Trophoblast cell (in vitro differentiated cells and primary cell): ENCODE measurements around the gene COX6B1.

Experiments used
- DNase-seq, 2 donors: peaks; one replicate each; pipeline ENCODE4 v3.0.0-alpha.2; 2016
- H2AFZ ChIP-seq: 2 replicates; pipeline ENCODE4 v1.6.1; 2013; ENCODE audit warnings: low read length, moderate library complexity, mild to moderate bottlenecking; ENCODE audit not compliant: insufficient read depth, poor library complexity
- H2AK5ac ChIP-seq: 2 replicates; pipeline ENCODE4 v1.6.1; 2013; ENCODE audit warnings: mild to moderate bottlenecking, low read length
- H2BK120ac ChIP-seq: 2 replicates; pipeline ENCODE4 v1.6.1; 2013; ENCODE audit warnings: low read length, mild to moderate bottlenecking, moderate library complexity; ENCODE audit not compliant: insufficient read depth, poor library complexity
- H2BK12ac ChIP-seq: 2 replicates; pipeline ENCODE4 v1.6.1; 2013; ENCODE audit warnings: mild to moderate bottlenecking, low read length, moderate library complexity
- H2BK5ac ChIP-seq: 2 replicates; pipeline ENCODE4 v1.6.1; 2013; ENCODE audit warnings: low read length, low read depth, moderate library complexity, mild to moderate bottlenecking; ENCODE audit not compliant: poor library complexity
- H3K14ac ChIP-seq: 2 replicates; pipeline ENCODE4 v1.6.1; 2013; ENCODE audit warnings: mild to moderate bottlenecking, low read length
- H3K18ac ChIP-seq: 2 replicates; pipeline ENCODE4 v1.6.1; 2013; ENCODE audit warnings: mild to moderate bottlenecking, low read length
- H3K23ac ChIP-seq: 2 replicates; pipeline ENCODE4 v1.6.1; 2013; ENCODE audit warnings: low read length
- H3K27ac ChIP-seq: 2 replicates; pipeline ENCODE4 v1.5.1; 2013; ENCODE audit warnings: low read depth, mild to moderate bottlenecking, inconsistent platforms, low read length, moderate library complexity
- H3K27me3 ChIP-seq: 2 replicates; pipeline ENCODE4 v1.6.1; 2013; ENCODE audit warnings: inconsistent platforms, mild to moderate bottlenecking, low read length, moderate library complexity; ENCODE audit not compliant: insufficient read depth
- H3K36me3 ChIP-seq, 2 experiments: 1 replicate in 1 of 2; 2 replicates in 1 of 2; pipeline ENCODE4 v1.6.1; 2013; ENCODE audit warnings: low read length in 2 of 2, mild to moderate bottlenecking in 2 of 2, moderate library complexity in 1 of 2; ENCODE audit not compliant: insufficient read depth in 2 of 2, control insufficient read depth in 1 of 2
- H3K4ac ChIP-seq: 2 replicates; pipeline ENCODE4 v1.6.1; 2013; ENCODE audit warnings: low read depth, mild to moderate bottlenecking, low read length, moderate library complexity
- H3K4me1 ChIP-seq, 2 experiments: 1 replicate in 1 of 2; 2 replicates in 1 of 2; pipeline ENCODE4 v1.6.1; 2013; ENCODE audit warnings: low read length in 2 of 2, mild to moderate bottlenecking in 2 of 2, moderate library complexity in 1 of 2; ENCODE audit not compliant: insufficient read depth in 2 of 2, control insufficient read depth in 1 of 2
- H3K4me2 ChIP-seq: 2 replicates; pipeline ENCODE4 v1.6.1; 2013; ENCODE audit warnings: inconsistent platforms, mild to moderate bottlenecking, low read length, moderate library complexity
- H3K4me3 ChIP-seq: 2 replicates; pipeline ENCODE4 v1.5.1; 2013; ENCODE audit warnings: mild to moderate bottlenecking, low read depth, low read length, inconsistent platforms
- H3K79me1 ChIP-seq: one replicate; pipeline ENCODE4 v1.6.1; 2013; ENCODE audit warnings: low read length
- H3K79me2 ChIP-seq: 2 replicates; pipeline ENCODE4 v1.6.1; 2013; ENCODE audit warnings: low read length, mild to moderate bottlenecking; ENCODE audit not compliant: control insufficient read depth, insufficient read depth, poor library complexity
- H3K9ac ChIP-seq: 2 replicates; pipeline ENCODE4 v1.6.1; 2013; ENCODE audit warnings: mild to moderate bottlenecking, low read length
- H3K9me3 ChIP-seq: 2 replicates; pipeline ENCODE4 v1.6.1; 2013; ENCODE audit warnings: low read depth, mild to moderate bottlenecking, control low read depth, inconsistent platforms, low read length; ENCODE audit not compliant: insufficient read depth
- H4K12ac ChIP-seq: 2 replicates; pipeline ENCODE4 v1.6.1; 2013; ENCODE audit warnings: low read depth, mild to moderate bottlenecking, low read length, moderate library complexity
- H4K8ac ChIP-seq: 2 replicates; pipeline ENCODE4 v1.6.1; 2013; ENCODE audit warnings: low read depth, mild to moderate bottlenecking, low read length, moderate library complexity
- H4K91ac ChIP-seq: one replicate; pipeline ENCODE4 v1.6.1; 2013; ENCODE audit warnings: low read depth, mild to moderate bottlenecking, low read length, moderate library complexity
- WGBS: extraction: QIAGEN DNeasy Blood & Tissue Kit; methylation state at CpG from one replicate; pipeline ENCODE4 v1.1.7; 2013; ENCODE audit warnings: missing lambda C conversion rate; ENCODE audit not compliant: insufficient read length, insufficient coverage; ENCODE audit errors: extremely low coverage; 5-methylcytosine and 5-hydroxymethylcytosine counted together

Gene COX6B1

GRCh38 chr19:35633727-35634440, 14.2 kb upstream of the COX6B1 start:
- no CpG with 5 or more reads among the region's 29 CpGs for WGBS
- no peak for DNase-seq
- Histone ChIP-seq H3K4ac (no peak overlapping the region), H3K9ac (no peak overlapping the region), H3K23ac (no peak overlapping the region), H3K4me2 (no peak overlapping the region), H2AFZ (no peak overlapping the region), H3K79me1 (peaks cover 2% of the 10 kb centered on the region), H3K14ac (no peak overlapping the region), H2AK5ac (no peak overlapping the region), H3K36me3 (peaks cover 66 to 71% of the 10 kb centered on the region in 2 experiments), H3K9me3 (no peaks in the 10 kb centered on the region), H4K91ac (no peak overlapping the region), H3K4me3 (no peak overlapping the region), H2BK12ac (no peak overlapping the region), H3K27ac (no peak overlapping the region), H2BK5ac (no peak overlapping the region), H3K18ac (no peak overlapping the region), H3K27me3 (no peaks in the 10 kb centered on the region), H4K8ac (no peak overlapping the region), H4K12ac (no peak overlapping the region), H2BK120ac (no peak overlapping the region), H3K79me2 (peaks cover 6% of the 10 kb centered on the region), H3K4me1 (peaks cover 4 to 6% of the 10 kb centered on the region in 2 experiments)

GRCh38 chr19:35636651-35637050, 11.5 kb upstream of the COX6B1 start:
- Histone ChIP-seq H3K27me3 (no peaks in the 10 kb centered on the region), H3K9me3 (no peaks in the 10 kb centered on the region), H3K4me1 (peaks cover 7 to 8% of the 10 kb centered on the region in 2 experiments), H2BK120ac (no peak overlapping the region), H3K27ac (no peak overlapping the region), H4K91ac (no peak overlapping the region), H3K9ac (no peak overlapping the region), H3K4me3 (no peak overlapping the region), H3K79me1 (no peaks in the 10 kb centered on the region), H2BK12ac (no peak overlapping the region), H3K23ac (no peak overlapping the region), H2AK5ac (no peak overlapping the region), H3K79me2 (no peaks in the 10 kb centered on the region), H3K18ac (no peak overlapping the region), H3K14ac (no peak overlapping the region), H2BK5ac (no peak overlapping the region), H3K4me2 (no peak overlapping the region), H4K12ac (no peak overlapping the region), H3K4ac (no peak overlapping the region), H3K36me3 (peaks cover 54 to 57% of the 10 kb centered on the region in 2 experiments), H2AFZ (no peak overlapping the region), H4K8ac (no peak overlapping the region)
- no CpG with 5 or more reads among the region's 3 CpGs for WGBS
- no peak for DNase-seq

- H3K9me3 ChIP-seq: no peaks in the 10 kb centered on the region
- no peak overlapping the region for H3K18ac ChIP-seq
- no peak overlapping the region for H3K4me2 ChIP-seq
- no peak overlapping the region for H3K4ac ChIP-seq
- H3K27me3 ChIP-seq: no peaks in the 10 kb centered on the region
- H3K79me1 ChIP-seq: no peaks in the 10 kb centered on the region
- WGBS: no CpG with 5 or more reads among the region's 25 CpGs
- no peak overlapping the region for H3K14ac ChIP-seq
- no peak overlapping the region for H2AFZ ChIP-seq
- no peak overlapping the region for H3K23ac ChIP-seq
- peaks cover 51 to 54% of the 10 kb centered on the region in 2 experiments for H3K36me3 ChIP-seq
- H2BK120ac ChIP-seq: no peak overlapping the region
- H2AK5ac ChIP-seq: no peak overlapping the region
- no peaks in the 10 kb centered on the region for H3K79me2 ChIP-seq
- no peak overlapping the region for H3K27ac ChIP-seq
- no peak overlapping the region for H3K9ac ChIP-seq
- H3K4me3 ChIP-seq: no peak overlapping the region
- H4K91ac ChIP-seq: no peak overlapping the region
- H2BK5ac ChIP-seq: no peak overlapping the region
- H4K8ac ChIP-seq: no peak overlapping the region
- H3K4me1 ChIP-seq: peaks cover 9 to 11% of the 10 kb centered on the region in 2 experiments
- H4K12ac ChIP-seq: no peak overlapping the region
- DNase-seq: no peak
- H2BK12ac ChIP-seq: no peak overlapping the region
These were observed 11.0 kb upstream of the COX6B1 start for GRCh38 chr19:35637165-35637564.

- H3K79me2 ChIP-seq: peaks cover 2% of the 10 kb centered on the region
- H3K4me2 ChIP-seq: no peak overlapping the region
- no peak overlapping the region for H3K23ac ChIP-seq
- H3K4ac ChIP-seq: no peak overlapping the region
- no peak overlapping the region for H3K14ac ChIP-seq
- H2BK5ac ChIP-seq: no peak overlapping the region
- WGBS: no CpG with 5 or more reads among the region's 6 CpGs
- DNase-seq: no peak
- H2BK120ac ChIP-seq: no peak overlapping the region
- peaks cover 3% of the 10 kb centered on the region for H3K9me3 ChIP-seq
- no peak overlapping the region for H2AFZ ChIP-seq
- H3K79me1 ChIP-seq: peaks cover 11% of the 10 kb centered on the region
- H2AK5ac ChIP-seq: peak overlapping the region; percentile 18
- H3K27me3 ChIP-seq: no peaks in the 10 kb centered on the region
- peak overlapping the region; percentile 40 for H4K8ac ChIP-seq
- H3K36me3 ChIP-seq: peaks cover 31 to 33% of the 10 kb centered on the region in 2 experiments
- H3K4me3 ChIP-seq: no peak overlapping the region
- peaks cover 15 to 22% of the 10 kb centered on the region in 2 experiments for H3K4me1 ChIP-seq
- H3K9ac ChIP-seq: no peak overlapping the region
- no peak overlapping the region for H3K27ac ChIP-seq
- no peak overlapping the region for H4K12ac ChIP-seq
- H4K91ac ChIP-seq: no peak overlapping the region
- H2BK12ac ChIP-seq: peak overlapping the region; percentile 32
- H3K18ac ChIP-seq: no peak overlapping the region
These were observed 8.8 kb upstream of the COX6B1 start for GRCh38 chr19:35639321-35639639.
